Measurements from ENCODE around the gene LRP1B.

GRCh38 chr2:140473851-140474250, 1657.0 kb downstream of the LRP1B start:
- TF ChIP-seq CTCF (IDR thresholded peaks at IDR 0.05) (no peak), USF1 (CRISPR knock-in tag; IDR thresholded peaks at IDR 0.05) (no peak), CREB1 (CRISPR knock-in tag; IDR thresholded peaks at IDR 0.05) (no peak), SMAD3 (CRISPR knock-in tag; IDR thresholded peaks at IDR 0.05; ENCODE audit: borderline replicate concordance) (no peak), STAT6 (CRISPR knock-in tag; conservative IDR thresholded peaks at IDR 0.05; ENCODE audit: low read depth) (no peak), ZNF121 (CRISPR knock-in tag; IDR thresholded peaks at IDR 0.05) (no peak), TP53 (CRISPR knock-in tag; IDR thresholded peaks at IDR 0.05) (no peak)

All from WTC11 (cell line).